ENCODE data around the gene TRPV2. TPM values are rescaled to one million over a fixed set of nuclear protein-coding genes. Genes with fewer than 3 reads are reported as not detected.
"Not testable (repeated sequence)": the region's sequence is repeated elsewhere in the genome, so short reads cannot be mapped to it uniquely, and the experiment has no call there.

Gene TRPV2
- total RNA-seq, 2 experiments from 2014 or later = 124 to 129 TPM

GRCh38 chr17:16386126-16386507, 29.3 kb upstream of the TRPV2 start:
- H3K9me3 Mint-ChIP-seq (ENCODE audit: low read depth); DNase-seq; ATAC-seq; H3K27me3 Mint-ChIP-seq: not testable (repeated sequence)
- Mint-ChIP-seq H3K36me3 (peaks cover 30% of the 10 kb centered on the region), H3K27ac (peak overlapping the region; percentile 69), H3K4me1 (peaks cover 41% of the 10 kb centered on the region), H3K4me3 (peak overlapping the region; percentile 79)
- CTCF ChIA-PET = interaction anchor here (0.7 to 3.7 kb wide), 8 partner anchors 9 to 268 kb away, joined by 3 to 27 read pairs (median 5); partner anchors contain the start of gene TRPV2

GRCh38 chr17:16391451-16391850, 23.9 kb upstream of the TRPV2 start:
- H3K4me3 Mint-ChIP-seq = no peak overlapping the region
- peaks cover 9% of the 10 kb centered on the region for H3K4me1 Mint-ChIP-seq
- DNase-seq (no peak), ATAC-seq (no peak)
- no peak overlapping the region for H3K27ac Mint-ChIP-seq
- CTCF ChIA-PET = interaction anchor here (1.4 kb wide), 2 partner anchors 10 to 28 kb away, joined by 3 to 5 read pairs; no protein-coding TSS in a partner anchor
- peaks cover 7% of the 10 kb centered on the region for H3K27me3 Mint-ChIP-seq
- H3K9me3 Mint-ChIP-seq (ENCODE audit: low read depth) = no peaks in the 10 kb centered on the region
- H3K36me3 Mint-ChIP-seq = peaks cover 1% of the 10 kb centered on the region

- H3K4me3 Mint-ChIP-seq; ATAC-seq; H3K9me3 Mint-ChIP-seq (ENCODE audit: low read depth); DNase-seq; H3K36me3 Mint-ChIP-seq; H3K4me1 Mint-ChIP-seq; H3K27me3 Mint-ChIP-seq; H3K27ac Mint-ChIP-seq: not testable (repeated sequence)
- CTCF ChIA-PET = interaction anchor here (1.0 kb wide), 1 partner anchor 23 kb away, joined by 3 read pairs; the partner anchor contains the start of gene TRPV2
Measured at GRCh38 chr17:16392491-16392890, 22.9 kb upstream of the TRPV2 start.

GRCh38 chr17:16395887-16396286, 19.5 kb upstream of the TRPV2 start:
- not testable (repeated sequence) for H3K27ac Mint-ChIP-seq; H3K4me3 Mint-ChIP-seq; H3K36me3 Mint-ChIP-seq; H3K27me3 Mint-ChIP-seq; DNase-seq; H3K4me1 Mint-ChIP-seq; H3K9me3 Mint-ChIP-seq (ENCODE audit: low read depth); ATAC-seq
- CTCF ChIA-PET = interaction anchor here (1.3 kb wide), 1 partner anchor 10 kb away, joined by 3 read pairs; no protein-coding TSS in a partner anchor

GRCh38 chr17:16396693-16397092, 18.7 kb upstream of the TRPV2 start:
- H3K4me3 Mint-ChIP-seq; H3K36me3 Mint-ChIP-seq; H3K4me1 Mint-ChIP-seq; H3K27me3 Mint-ChIP-seq; DNase-seq; H3K27ac Mint-ChIP-seq; ATAC-seq; H3K9me3 Mint-ChIP-seq (ENCODE audit: low read depth); CTCF ChIA-PET: not testable (repeated sequence)

- no peaks in the 10 kb centered on the region for H3K27me3 Mint-ChIP-seq
- H3K36me3 Mint-ChIP-seq = no peaks in the 10 kb centered on the region
- DNase-seq = peak; percentile 54
- peaks cover 8% of the 10 kb centered on the region for H3K4me1 Mint-ChIP-seq
- CTCF ChIA-PET = interaction anchor here (1.3 kb wide), 1 partner anchor 55 kb away, joined by 3 read pairs; no protein-coding TSS in a partner anchor
- H3K4me3 Mint-ChIP-seq = no peak overlapping the region
- ATAC-seq = peak; percentile 81
- no peak overlapping the region for H3K27ac Mint-ChIP-seq
- H3K9me3 Mint-ChIP-seq (ENCODE audit: low read depth) = no peaks in the 10 kb centered on the region
Measured at GRCh38 chr17:16398270-16399267, 16.8 kb upstream of the TRPV2 start.

GRCh38 chr17:16403847-16404246, 11.5 kb upstream of the TRPV2 start:
- ATAC-seq; H3K36me3 Mint-ChIP-seq; H3K27ac Mint-ChIP-seq; H3K4me3 Mint-ChIP-seq; H3K4me1 Mint-ChIP-seq; DNase-seq; H3K9me3 Mint-ChIP-seq (ENCODE audit: low read depth): not testable (repeated sequence)
- H3K27me3 Mint-ChIP-seq = peaks cover 14% of the 10 kb centered on the region
- CTCF ChIA-PET = interaction anchor here (1.0 to 1.6 kb wide), 2 partner anchors 12 to 23 kb away, joined by 3 to 5 read pairs; partner anchors contain the start of genes TRPV2 and UBB

- Mint-ChIP-seq H3K27me3 (peaks cover 14% of the 10 kb centered on the region), H3K9me3 (ENCODE audit: low read depth) (no peaks in the 10 kb centered on the region), H3K4me3 (no peak overlapping the region), H3K36me3 (no peaks in the 10 kb centered on the region), H3K27ac (no peak overlapping the region), H3K4me1 (peaks cover 7% of the 10 kb centered on the region)
- CTCF ChIA-PET = interaction anchor here (0.6 to 1.0 kb wide), 2 partner anchors 9 to 43 kb away, joined by 3 to 4 read pairs; no protein-coding TSS in a partner anchor
- ATAC-seq (no peak), DNase-seq (no peak)
Measured at GRCh38 chr17:16406742-16407674, 8.4 kb upstream of the TRPV2 start.

- DNase-seq = no peak
- ATAC-seq = no peak
- H3K27ac Mint-ChIP-seq = no peak overlapping the region
- no peak overlapping the region for H3K4me3 Mint-ChIP-seq
- H3K27me3 Mint-ChIP-seq = peaks cover 14% of the 10 kb centered on the region
- H3K9me3 Mint-ChIP-seq (ENCODE audit: low read depth) = no peaks in the 10 kb centered on the region
- H3K4me1 Mint-ChIP-seq = peaks cover 8% of the 10 kb centered on the region
- CTCF ChIA-PET = interaction anchor here (0.6 kb wide), 1 partner anchor 13 kb away, joined by 3 read pairs; no protein-coding TSS in a partner anchor
- H3K36me3 Mint-ChIP-seq = no peaks in the 10 kb centered on the region
Measured at GRCh38 chr17:16407911-16408588, 7.3 kb upstream of the TRPV2 start.

GRCh38 chr17:16417399-16417798, 2.0 kb downstream of the TRPV2 start:
- CTCF ChIA-PET = interaction anchor here (0.7 to 3.4 kb wide), 10 partner anchors 10 to 632 kb away, joined by 3 to 33 read pairs (median 4); partner anchors contain the start of gene UBB
- DNase-seq = no peak
- Mint-ChIP-seq H3K9me3 (ENCODE audit: low read depth) (no peaks in the 10 kb centered on the region), H3K4me1 (peaks cover 56% of the 10 kb centered on the region), H3K27me3 (no peaks in the 10 kb centered on the region), H3K4me3 (peak overlapping the region; percentile 98), H3K27ac (peak overlapping the region; percentile 99), H3K36me3 (peaks cover 36% of the 10 kb centered on the region)
- ATAC-seq = no peak

- Mint-ChIP-seq H3K9me3 (ENCODE audit: low read depth) (no peaks in the 10 kb centered on the region), H3K27me3 (no peaks in the 10 kb centered on the region), H3K36me3 (peaks cover 40% of the 10 kb centered on the region), H3K4me1 (peaks cover 54% of the 10 kb centered on the region), H3K27ac (peak overlapping the region; percentile 85), H3K4me3 (peak overlapping the region; percentile 47)
- CTCF ChIA-PET = interaction anchor here (0.7 to 2.8 kb wide), 9 partner anchors 10 to 55 kb away, joined by 3 to 13 read pairs (median 3); no protein-coding TSS in a partner anchor
- DNase-seq (no peak), ATAC-seq (no peak)
Measured at GRCh38 chr17:16417896-16418684, 2.7 kb downstream of the TRPV2 start.

- CTCF ChIA-PET = interaction anchor here (0.7 to 2.8 kb wide), 7 partner anchors 9 to 55 kb away, joined by 3 to 13 read pairs (median 3); no protein-coding TSS in a partner anchor
- Mint-ChIP-seq H3K9me3 (ENCODE audit: low read depth) (no peaks in the 10 kb centered on the region), H3K27ac (peak overlapping the region; percentile 85), H3K36me3 (peaks cover 42% of the 10 kb centered on the region), H3K27me3 (no peaks in the 10 kb centered on the region), H3K4me3 (peak overlapping the region; percentile 47), H3K4me1 (peaks cover 54% of the 10 kb centered on the region)
- no peak for ATAC-seq
- no peak for DNase-seq
Measured at GRCh38 chr17:16418685-16419068, 3.3 kb downstream of the TRPV2 start.

Data from activated CD8-positive, alpha-beta memory T cell treated with anti-CD3 and anti-CD28 coated beads, Interleukin-2, amount 10 ng/mL, durations not matched to agents 7 days and 5 days (primary cell).